PFSK-1 (cell line): ENCODE measurements around the gene FEM1B.

ENCODE experiments used
- FOXP2 ChIP-seq: optimal IDR thresholded peaks from 2 replicates; pipeline ENCODE3; 2011; ENCODE audit warnings: borderline replicate concordance, control low read depth, inconsistent platforms; ENCODE audit not compliant: insufficient read depth; ENCODE audit errors: extremely low read length, extremely low read depth
- POLR2AphosphoS5 ChIP-seq: IDR thresholded peaks from 2 replicates; pipeline ENCODE4 v1.6.1; 2012; ENCODE audit warnings: low read depth, mild to moderate bottlenecking, control low read depth, low read length, moderate library complexity
- SIN3A ChIP-seq: IDR thresholded peaks from 2 replicates; pipeline ENCODE4 v1.6.1; 2012; ENCODE audit warnings: mild to moderate bottlenecking, low read length, moderate library complexity, borderline replicate concordance; ENCODE audit not compliant: insufficient read depth
- TAF1 ChIP-seq: IDR thresholded peaks from 2 replicates; pipeline ENCODE4 v1.6.1; 2012; ENCODE audit warnings: low read length, control low read depth, borderline replicate concordance; ENCODE audit not compliant: insufficient read depth
- TF ChIP-seq, protein P1 (sequence below), 2 experiments: IDR thresholded peaks; 2 replicates each; pipeline versions ENCODE4 v1.6.1 to v1.8.0; 2011 to 2012; ENCODE audit warnings: low read depth in 2 of 2, low read length in 2 of 2, control low read depth in 1 of 2, inconsistent platforms in 1 of 2, mild to moderate bottlenecking in 1 of 2, moderate library complexity in 1 of 2; ENCODE audit not compliant: insufficient read depth in 1 of 2

The FEM1B gene

DNA sequence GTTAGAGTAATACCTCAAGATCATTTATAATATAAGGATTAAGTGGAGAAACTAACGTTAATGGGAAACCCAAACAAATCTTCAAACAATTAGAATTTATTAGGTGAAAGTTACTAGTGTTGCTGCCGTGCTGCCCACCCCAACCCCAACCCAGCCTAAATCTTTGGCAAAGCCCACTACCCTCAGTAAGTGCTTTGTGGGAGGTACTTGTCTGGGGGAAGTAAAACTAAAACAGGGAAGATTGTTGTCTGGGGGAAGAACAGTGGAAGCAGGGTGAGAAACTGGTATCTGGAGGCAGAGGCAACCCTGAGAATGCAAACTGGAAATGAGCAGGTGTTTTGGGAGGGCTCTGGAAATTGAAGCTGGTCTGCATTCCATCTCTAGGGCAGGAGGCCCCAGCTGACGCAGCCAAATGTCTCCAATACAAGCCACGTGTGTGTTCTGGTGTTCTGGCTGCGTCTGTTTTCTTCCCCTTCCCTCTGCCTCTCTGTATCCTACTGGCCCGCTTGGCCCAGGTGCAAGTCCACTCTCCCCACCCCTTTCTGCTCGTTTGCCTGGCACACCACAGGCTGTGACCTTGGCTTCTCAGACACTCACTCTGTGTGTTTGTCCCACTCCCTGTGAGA is 32.7 kb downstream of the FEM1B start:
- TF ChIP-seq POLR2AphosphoS5 (no peak), FOXP2 (no peak), TAF1 (no peak), SIN3A (no peak)
- TF ChIP-seq, protein P1, sequence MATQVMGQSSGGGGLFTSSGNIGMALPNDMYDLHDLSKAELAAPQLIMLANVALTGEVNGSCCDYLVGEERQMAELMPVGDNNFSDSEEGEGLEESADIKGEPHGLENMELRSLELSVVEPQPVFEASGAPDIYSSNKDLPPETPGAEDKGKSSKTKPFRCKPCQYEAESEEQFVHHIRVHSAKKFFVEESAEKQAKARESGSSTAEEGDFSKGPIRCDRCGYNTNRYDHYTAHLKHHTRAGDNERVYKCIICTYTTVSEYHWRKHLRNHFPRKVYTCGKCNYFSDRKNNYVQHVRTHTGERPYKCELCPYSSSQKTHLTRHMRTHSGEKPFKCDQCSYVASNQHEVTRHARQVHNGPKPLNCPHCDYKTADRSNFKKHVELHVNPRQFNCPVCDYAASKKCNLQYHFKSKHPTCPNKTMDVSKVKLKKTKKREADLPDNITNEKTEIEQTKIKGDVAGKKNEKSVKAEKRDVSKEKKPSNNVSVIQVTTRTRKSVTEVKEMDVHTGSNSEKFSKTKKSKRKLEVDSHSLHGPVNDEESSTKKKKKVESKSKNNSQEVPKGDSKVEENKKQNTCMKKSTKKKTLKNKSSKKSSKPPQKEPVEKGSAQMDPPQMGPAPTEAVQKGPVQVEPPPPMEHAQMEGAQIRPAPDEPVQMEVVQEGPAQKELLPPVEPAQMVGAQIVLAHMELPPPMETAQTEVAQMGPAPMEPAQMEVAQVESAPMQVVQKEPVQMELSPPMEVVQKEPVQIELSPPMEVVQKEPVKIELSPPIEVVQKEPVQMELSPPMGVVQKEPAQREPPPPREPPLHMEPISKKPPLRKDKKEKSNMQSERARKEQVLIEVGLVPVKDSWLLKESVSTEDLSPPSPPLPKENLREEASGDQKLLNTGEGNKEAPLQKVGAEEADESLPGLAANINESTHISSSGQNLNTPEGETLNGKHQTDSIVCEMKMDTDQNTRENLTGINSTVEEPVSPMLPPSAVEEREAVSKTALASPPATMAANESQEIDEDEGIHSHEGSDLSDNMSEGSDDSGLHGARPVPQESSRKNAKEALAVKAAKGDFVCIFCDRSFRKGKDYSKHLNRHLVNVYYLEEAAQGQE (IDR thresholded peaks at IDR 0.05; ENCODE audit: insufficient read depth in 1 of 2, low read depth in 2 of 2, low read length in 2 of 2), result no peak

DNA sequence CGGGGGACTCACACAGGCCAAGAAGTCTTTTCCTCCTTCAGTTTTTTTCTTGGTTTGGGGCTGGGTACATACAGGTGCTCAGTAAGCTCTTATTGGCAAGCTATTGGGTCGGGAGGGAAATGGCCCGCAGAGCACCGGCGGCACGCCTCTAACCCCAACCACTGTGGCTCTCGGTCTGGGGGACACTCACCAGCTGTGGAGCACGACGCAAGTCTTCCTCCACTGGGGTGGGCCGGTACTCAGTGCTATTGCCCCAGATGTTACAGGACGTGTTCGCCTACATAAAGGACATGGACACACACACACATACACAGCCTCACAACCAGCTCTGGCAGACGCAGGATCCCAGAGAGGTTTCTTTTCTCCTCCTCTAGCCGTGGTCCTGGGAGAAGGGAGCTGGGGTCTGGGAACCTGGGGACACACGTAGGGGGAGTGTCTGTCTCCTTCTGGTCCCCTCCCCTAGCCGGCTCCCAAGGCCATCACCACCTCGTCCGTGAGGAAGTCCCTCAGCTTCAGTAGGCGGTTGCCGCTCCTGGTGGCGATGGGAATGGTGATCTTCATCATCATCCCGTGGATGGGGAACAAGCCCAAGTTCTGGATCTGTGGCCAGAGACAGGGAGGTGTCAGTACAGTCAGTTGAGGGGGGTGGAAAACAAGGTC is 33.4 kb downstream of the FEM1B start:
- TF ChIP-seq TAF1, result no peak
- TF ChIP-seq, protein P1 (IDR thresholded peaks at IDR 0.05; ENCODE audit: insufficient read depth in 1 of 2, low read depth in 2 of 2, low read length in 2 of 2), result no peak
- no peak for TF ChIP-seq FOXP2
- TF ChIP-seq SIN3A, result no peak
- TF ChIP-seq POLR2AphosphoS5, result no peak

DNA sequence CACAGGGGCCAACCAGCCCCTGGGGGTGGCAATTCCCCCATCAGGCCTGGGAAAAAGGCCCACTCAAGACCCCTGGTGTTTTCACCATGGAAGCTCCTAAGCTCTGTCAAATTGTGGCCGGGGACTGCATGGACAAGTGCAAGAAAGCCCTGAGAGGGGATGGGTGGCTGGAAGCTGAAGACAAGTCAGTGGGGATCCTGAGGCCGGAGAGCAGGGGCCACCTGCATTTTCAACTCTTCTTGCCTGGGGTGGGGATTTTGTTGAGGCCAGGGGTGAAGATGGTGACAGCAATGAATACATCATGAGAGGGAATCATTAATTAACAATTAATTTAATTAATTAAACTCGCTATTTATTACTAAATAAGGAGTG is 33.9 kb downstream of the FEM1B start:
- no peak for TF ChIP-seq TAF1
- no peak for TF ChIP-seq SIN3A
- no peak for TF ChIP-seq FOXP2
- TF ChIP-seq POLR2AphosphoS5, result no peak
- TF ChIP-seq, protein P1 (IDR thresholded peaks at IDR 0.05; ENCODE audit: insufficient read depth in 1 of 2, low read depth in 2 of 2, low read length in 2 of 2), result no peak

DNA sequence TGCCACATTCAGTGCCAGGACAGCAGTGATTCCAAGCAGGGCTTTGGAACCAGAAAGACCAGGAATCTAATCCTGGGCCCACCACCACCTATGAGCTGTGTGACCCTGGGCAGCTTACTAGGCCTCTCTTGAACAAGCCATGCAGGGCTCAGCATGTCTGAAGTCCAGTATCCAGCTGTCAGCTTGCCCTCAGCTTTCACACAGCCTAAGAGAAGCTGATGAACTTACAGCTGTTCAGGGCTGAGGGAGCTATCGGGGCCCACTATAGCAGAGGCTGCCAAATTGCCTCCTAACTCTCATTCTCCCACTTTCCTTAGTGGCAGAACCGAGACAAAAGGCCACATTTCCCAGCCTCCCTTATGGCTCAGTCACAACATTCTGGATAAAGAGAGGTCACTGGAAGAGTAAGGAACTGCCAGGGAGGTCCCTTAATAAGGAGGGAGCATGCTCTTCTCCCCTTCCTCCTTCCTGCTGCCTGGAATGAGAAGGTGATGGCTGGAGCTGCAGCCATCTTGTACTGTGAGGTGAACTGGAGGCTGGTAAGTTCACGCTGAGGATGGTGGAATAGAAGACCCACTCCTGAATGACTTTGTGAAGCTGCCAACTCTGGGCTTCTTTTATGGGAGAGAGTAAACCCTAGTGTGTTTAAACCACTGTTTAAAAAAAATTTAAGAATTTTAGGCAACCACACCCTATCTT is 34.5 kb downstream of the FEM1B start:
- TF ChIP-seq TAF1 (no peak), SIN3A (no peak), POLR2AphosphoS5 (no peak), FOXP2 (no peak)
- TF ChIP-seq, protein P1 (IDR thresholded peaks at IDR 0.05; ENCODE audit: insufficient read depth in 1 of 2, low read depth in 2 of 2, low read length in 2 of 2), result no peak
